HEK293T (cell line): Measurements from ENCODE around the gene SORBS2.

ENCODE experiments used
- CTCF ChIA-PET: fragments of 350-600 bp; formaldehyde crosslinking; extraction: SDS; loops from one replicate; lab custom pipeline; 2021; ENCODE audit warnings: antibody characterized with exemption, inconsistent platforms; lab: Yijun Ruan, JAX
- POLR2A ChIA-PET: fragments of 350-600 bp; formaldehyde crosslinking; extraction: SDS; loops from one replicate; lab custom pipeline; 2020; ENCODE audit warnings: antibody characterized with exemption, inconsistent platforms; lab: Yijun Ruan, JAX
- DNase-seq: peaks from one replicate; pipeline ENCODE4 v3.0.0; 2012; ENCODE audit warnings: mixed read lengths; ENCODE audit errors: extremely low spot score
- ARNT ChIP-seq: fragments of 450-650 bp; IDR thresholded peaks from 2 replicates; pipeline ENCODE4 v1.6.1; 2017; ENCODE audit warnings: mild to moderate bottlenecking
- BHLHE40 ChIP-seq: fragments of 450-650 bp; IDR thresholded peaks from 2 replicates; pipeline ENCODE4 v1.6.1; 2016; ENCODE audit warnings: mild to moderate bottlenecking, moderate library complexity, borderline replicate concordance
- CTBP1 ChIP-seq: fragments of 450-650 bp; IDR thresholded peaks from 2 replicates; pipeline ENCODE4 v1.6.1; 2016; ENCODE audit warnings: borderline replicate concordance
- ELF4 ChIP-seq: fragments of 450-650 bp; IDR thresholded peaks from 2 replicates; pipeline ENCODE4 v1.6.1; 2017; ENCODE audit warnings: antibody characterized with exemption
- FOXA1 ChIP-seq: fragments of 450-650 bp; IDR thresholded peaks from 2 replicates; pipeline ENCODE4 v1.6.1; 2016; ENCODE audit warnings: mild to moderate bottlenecking
- FOXK2 ChIP-seq: fragments of 450-650 bp; IDR thresholded peaks from 2 replicates; pipeline ENCODE4 v1.6.1; 2016; ENCODE audit warnings: mild to moderate bottlenecking
- FOXM1 ChIP-seq: fragments of 450-650 bp; IDR thresholded peaks from 2 replicates; pipeline ENCODE4 v1.6.1; 2017; ENCODE audit warnings: mild to moderate bottlenecking, borderline replicate concordance
- HDGF ChIP-seq: fragments of 450-650 bp; IDR thresholded peaks from 2 replicates; pipeline ENCODE4 v1.6.1; 2017; ENCODE audit warnings: antibody characterized with exemption, borderline replicate concordance
- L3MBTL2 ChIP-seq: fragments of 450-650 bp; conservative IDR thresholded peaks from 2 replicates; pipeline ENCODE4 v1.6.1; 2016; ENCODE audit warnings: mild to moderate bottlenecking
- LEF1 ChIP-seq: fragments of 450-650 bp; IDR thresholded peaks from 2 replicates; pipeline ENCODE4 v1.6.1; 2017; ENCODE audit warnings: mild to moderate bottlenecking, borderline replicate concordance
- NFRKB ChIP-seq: fragments of 450-650 bp; IDR thresholded peaks from 2 replicates; pipeline ENCODE4 v1.6.1; 2016; ENCODE audit warnings: mild to moderate bottlenecking, moderate library complexity
- SP1 ChIP-seq: fragments of 450-650 bp; IDR thresholded peaks from 2 replicates; pipeline ENCODE4 v1.6.1; 2017
- SUZ12 ChIP-seq: fragments of 450-650 bp; IDR thresholded peaks from 2 replicates; pipeline ENCODE4 v1.6.1; 2016; ENCODE audit warnings: mild to moderate bottlenecking
- TARDBP ChIP-seq: fragments of 450-650 bp; IDR thresholded peaks from 2 replicates; pipeline ENCODE4 v1.6.1; 2016
- ZNF384 ChIP-seq: fragments of 450-650 bp; IDR thresholded peaks from 2 replicates; pipeline ENCODE4 v1.6.1; 2016
- TF ChIP-seq, protein P1 (sequence below): fragments of 450-650 bp; IDR thresholded peaks from 2 replicates; pipeline ENCODE4 v1.6.1; 2016

SORBS2 gene

GRCh38 chr4:185608185-185608584 is 203.8 kb downstream of the SORBS2 start:
- CTCF ChIA-PET = interaction anchor here (1.9 kb wide), 1 partner anchor 10 kb away, joined by 6 read pairs; no protein-coding TSS in a partner anchor
- no peak for DNase-seq
- POLR2A ChIA-PET = no interaction called here
- TF ChIP-seq HDGF = no peak
- TF ChIP-seq TARDBP = no peak
- no peak for TF ChIP-seq SP1
- TF ChIP-seq ARNT = no peak
- no peak for TF ChIP-seq FOXA1
- no peak for TF ChIP-seq SUZ12
- TF ChIP-seq, protein P1, sequence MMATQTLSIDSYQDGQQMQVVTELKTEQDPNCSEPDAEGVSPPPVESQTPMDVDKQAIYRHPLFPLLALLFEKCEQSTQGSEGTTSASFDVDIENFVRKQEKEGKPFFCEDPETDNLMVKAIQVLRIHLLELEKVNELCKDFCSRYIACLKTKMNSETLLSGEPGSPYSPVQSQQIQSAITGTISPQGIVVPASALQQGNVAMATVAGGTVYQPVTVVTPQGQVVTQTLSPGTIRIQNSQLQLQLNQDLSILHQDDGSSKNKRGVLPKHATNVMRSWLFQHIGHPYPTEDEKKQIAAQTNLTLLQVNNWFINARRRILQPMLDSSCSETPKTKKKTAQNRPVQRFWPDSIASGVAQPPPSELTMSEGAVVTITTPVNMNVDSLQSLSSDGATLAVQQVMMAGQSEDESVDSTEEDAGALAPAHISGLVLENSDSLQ = no peak
- TF ChIP-seq BHLHE40 = no peak
- TF ChIP-seq ELF4 = no peak
- TF ChIP-seq FOXK2 = no peak
- TF ChIP-seq ZNF384 = no peak
- TF ChIP-seq L3MBTL2 = no peak
- TF ChIP-seq LEF1 = no peak
- TF ChIP-seq NFRKB = no peak
- TF ChIP-seq FOXM1 = no peak
- no peak for TF ChIP-seq CTBP1

- ChIA-PET POLR2A (no interaction called here), CTCF (no interaction called here)
- TF ChIP-seq, protein P1 = peak; percentile 37; the same call in 1 of the 2 replicates
- TF ChIP-seq CTBP1 = peak; percentile 45; the same call in 1 of the 2 replicates
- TF ChIP-seq ARNT = peak; percentile 75; the same call in 1 of the 2 replicates
- no peak for TF ChIP-seq TARDBP
- no peak for TF ChIP-seq SUZ12
- no peak for TF ChIP-seq SP1
- DNase-seq = no peak
Measured at GRCh38 chr4:185602397-185602796, 209.6 kb downstream of the SORBS2 start.

DNA sequence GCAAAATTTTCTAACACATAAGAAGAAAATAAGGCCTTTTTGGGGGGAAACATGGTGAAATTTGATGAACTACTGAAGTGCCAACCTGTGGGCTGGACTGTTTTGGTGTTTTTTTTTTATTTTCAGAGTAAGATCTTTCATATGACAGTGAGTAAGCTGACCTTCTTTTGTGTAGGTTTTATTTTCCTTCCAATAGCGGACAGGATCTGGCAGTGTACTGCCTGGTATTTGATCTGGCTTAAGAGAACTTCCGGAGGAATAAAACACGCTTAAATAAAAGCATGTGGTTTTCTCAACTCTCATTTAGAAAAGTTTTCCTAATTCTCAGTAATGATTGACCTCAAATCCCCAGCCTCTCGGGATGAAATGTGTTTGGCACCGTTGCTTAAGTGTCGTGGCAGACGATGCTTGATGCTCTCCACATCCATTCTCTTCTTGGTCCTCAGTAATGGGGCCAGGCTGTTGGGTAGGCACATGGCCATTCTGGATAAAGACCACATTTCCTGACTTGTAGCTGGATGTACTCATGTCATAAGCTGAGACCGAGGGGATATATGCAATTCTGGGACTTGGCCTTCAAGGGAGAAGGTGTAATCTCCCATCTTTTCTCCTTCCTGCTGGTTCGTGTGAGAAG is 211.1 kb downstream of the SORBS2 start:
- POLR2A ChIA-PET = no interaction called here
- CTCF ChIA-PET = interaction anchor here (0.8 to 1.1 kb wide), 2 partner anchors 421 kb away, joined by 3 to 4 read pairs; no protein-coding TSS in a partner anchor
- no peak for DNase-seq
- TF ChIP-seq, protein P1 = no peak
- TF ChIP-seq CTBP1 = no peak
- TF ChIP-seq TARDBP = no peak
- no peak for TF ChIP-seq ZNF384
- no peak for TF ChIP-seq FOXM1
- no peak for TF ChIP-seq FOXA1
- TF ChIP-seq BHLHE40 = no peak

- ChIA-PET POLR2A (interaction anchor here (0.7 to 1.2 kb wide), 2 partner anchors 64 to 240 kb away, joined by 3 to 4 read pairs; partner anchors contain the start of gene PDLIM3), CTCF (interaction anchor here (0.6 to 2.6 kb wide), 3 partner anchors 164 to 438 kb away, joined by 3 to 10 read pairs (median 4); no protein-coding TSS in a partner anchor)
- DNase-seq = no peak
- TF ChIP-seq HDGF (no peak), CTBP1 (no peak), NFRKB (no peak), FOXK2 (no peak), LEF1 (no peak), FOXM1 (no peak), TARDBP (no peak), ELF4 (no peak)
- TF ChIP-seq, protein P1 = no peak
Measured at GRCh38 chr4:185599553-185600243, 212.3 kb downstream of the SORBS2 start.

- POLR2A ChIA-PET = interaction anchor here (1.2 kb wide), 1 partner anchor 64 kb away, joined by 4 read pairs; the partner anchor contains the start of gene PDLIM3
- TF ChIP-seq BHLHE40 = no peak
- TF ChIP-seq CTBP1 = no peak
- no peak for TF ChIP-seq LEF1
- TF ChIP-seq, protein P1 = no peak
- TF ChIP-seq FOXK2 = no peak
- TF ChIP-seq TARDBP = no peak
- DNase-seq = no peak
- CTCF ChIA-PET = interaction anchor here (0.5 to 2.6 kb wide), 16 partner anchors 9 to 439 kb away, joined by 3 to 21 read pairs (median 4); no protein-coding TSS in a partner anchor
Measured at GRCh38 chr4:185598846-185599552, 213.0 kb downstream of the SORBS2 start.
